A172 (cell line): Measurements from ENCODE around the gene TUBGCP6. TPM values are rescaled to one million over a fixed set of nuclear protein-coding genes. Genes with fewer than 3 reads are reported as not detected.

Experiments
- DNase-seq: peaks from one replicate; pipeline ENCODE4 v3.0.0-alpha.2; 2015; ENCODE audit warnings: low spot score
- total RNA-seq: library from RNA; depleted of rRNA; stranded (reverse); fragments of >200 nt; shearing (Covaris generic); gene quantifications from 2 replicates; pipeline ENCODE4 v1.2.3, GENCODE V29; 2014

TUBGCP6 gene
- total RNA-seq, 1 experiment from 2014 or later, result 10.6 TPM

DNA sequence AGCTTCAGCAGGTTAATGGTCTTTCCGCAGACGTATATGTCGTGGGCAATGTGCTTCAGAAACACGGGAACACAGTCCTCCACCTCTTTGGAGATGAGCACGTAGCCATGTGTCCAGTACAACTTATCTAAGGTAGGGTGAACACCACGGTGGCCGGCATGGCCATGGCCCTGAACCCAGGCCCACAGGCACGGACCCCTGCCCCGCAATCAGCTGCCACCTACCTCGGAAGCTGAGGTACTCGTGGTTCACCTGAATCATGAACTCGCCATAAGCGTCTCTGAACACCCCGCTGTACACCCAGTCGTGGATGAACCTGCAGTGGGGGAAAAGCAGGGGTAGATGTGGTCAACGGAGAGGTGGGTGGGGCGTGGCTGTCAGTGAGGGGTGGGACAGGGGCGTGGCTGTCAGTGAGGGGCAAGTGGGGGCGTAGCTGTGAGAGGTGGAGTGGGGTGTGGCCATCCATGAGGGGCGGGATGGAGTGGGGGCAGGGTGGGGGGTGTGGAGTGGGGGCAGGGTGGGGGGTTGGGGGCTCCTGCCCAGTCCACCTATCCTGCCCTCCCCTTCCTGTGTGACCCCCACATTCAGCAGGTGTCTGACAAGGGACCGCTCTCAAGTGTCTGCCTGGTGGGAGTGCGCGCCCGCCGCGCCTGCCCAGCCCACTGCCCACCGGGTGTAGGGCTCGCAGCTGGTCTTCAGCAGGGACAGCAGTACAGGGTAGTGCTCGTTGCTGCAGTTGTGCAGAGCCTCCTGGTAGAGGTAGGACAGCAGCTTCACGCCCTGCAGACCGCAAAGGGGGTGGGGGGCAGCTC lies 18.6 kb downstream of the TUBGCP6 start:
- no peak for DNase-seq

DNA sequence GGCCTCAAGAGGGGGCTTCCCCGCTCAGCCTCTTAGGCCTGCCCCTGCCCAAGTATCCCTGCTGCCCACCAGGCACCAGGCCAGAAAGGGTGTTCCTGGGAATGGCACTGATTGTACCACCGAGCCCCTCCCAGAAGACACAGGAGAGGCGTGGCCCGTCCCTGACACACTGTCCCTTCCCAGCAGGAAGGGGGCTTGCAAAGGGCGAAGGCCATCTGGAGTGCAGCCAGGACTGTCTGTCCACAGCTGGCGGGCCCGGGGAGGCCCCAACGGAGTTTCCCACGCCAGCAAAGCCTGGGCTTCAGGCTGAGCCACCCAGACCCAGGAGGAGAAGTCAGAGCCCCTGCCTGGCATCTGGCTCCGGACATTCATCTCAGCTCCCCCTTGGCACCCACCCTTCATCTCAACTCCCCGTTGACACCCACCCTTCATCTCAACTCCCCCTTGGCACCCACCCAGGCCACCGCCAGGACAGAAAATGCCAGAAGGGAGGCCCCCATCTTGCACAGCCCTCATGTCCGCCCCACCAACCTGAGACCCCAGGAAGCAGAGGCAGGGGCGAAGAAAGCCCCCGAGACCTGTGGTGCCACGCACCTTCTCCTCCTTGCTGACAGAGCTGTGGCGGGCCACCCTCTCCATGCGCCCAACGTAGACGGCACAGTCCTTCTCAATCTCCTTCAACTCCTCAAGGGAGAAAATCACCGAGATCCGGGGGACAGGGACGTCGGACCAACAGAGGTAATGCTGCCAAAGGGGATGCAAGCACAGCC lies 19.4 kb downstream of the TUBGCP6 start:
- DNase-seq, result no peak

DNA sequence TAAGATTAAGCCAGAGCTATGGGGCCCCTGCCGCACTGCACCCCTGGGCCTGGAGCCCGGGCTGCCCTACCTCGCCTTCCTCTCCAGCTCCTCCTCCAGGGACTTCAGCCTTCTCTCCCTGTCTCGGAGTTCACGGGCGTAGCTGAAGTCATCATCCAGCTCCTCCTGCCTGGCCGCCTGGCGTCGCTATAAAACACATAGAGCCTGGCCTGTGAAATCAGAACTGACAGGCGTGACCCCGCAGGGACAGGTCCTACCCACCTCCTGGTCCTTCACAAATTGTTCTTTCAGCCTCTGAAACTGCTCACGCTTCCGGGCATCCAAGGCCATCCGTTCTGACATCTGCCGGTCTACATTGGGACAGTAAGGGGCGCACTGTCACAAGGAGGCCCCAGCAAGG lies 20.8 kb downstream of the TUBGCP6 start:
- no peak for DNase-seq

DNA sequence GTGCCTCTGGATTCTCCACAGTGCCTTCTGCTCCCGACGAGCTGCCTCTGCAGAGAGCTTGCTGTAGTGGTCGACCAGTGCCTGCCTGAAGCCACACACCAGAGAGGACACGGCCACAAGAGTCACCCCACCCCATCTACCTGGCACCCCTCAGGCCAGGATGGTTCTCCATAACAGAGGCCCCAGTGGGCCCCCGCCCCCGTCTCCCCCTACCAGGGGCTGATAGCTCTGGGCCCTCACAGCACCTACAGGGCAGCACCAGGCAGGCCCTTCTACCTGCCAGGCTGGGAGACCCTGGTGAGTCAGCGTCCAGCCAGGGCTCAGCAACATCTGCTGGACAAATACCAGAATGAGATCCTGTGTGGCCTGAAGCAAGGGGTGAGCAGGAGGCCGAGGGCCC lies 22.3 kb downstream of the TUBGCP6 start:
- DNase-seq, result no peak

DNA sequence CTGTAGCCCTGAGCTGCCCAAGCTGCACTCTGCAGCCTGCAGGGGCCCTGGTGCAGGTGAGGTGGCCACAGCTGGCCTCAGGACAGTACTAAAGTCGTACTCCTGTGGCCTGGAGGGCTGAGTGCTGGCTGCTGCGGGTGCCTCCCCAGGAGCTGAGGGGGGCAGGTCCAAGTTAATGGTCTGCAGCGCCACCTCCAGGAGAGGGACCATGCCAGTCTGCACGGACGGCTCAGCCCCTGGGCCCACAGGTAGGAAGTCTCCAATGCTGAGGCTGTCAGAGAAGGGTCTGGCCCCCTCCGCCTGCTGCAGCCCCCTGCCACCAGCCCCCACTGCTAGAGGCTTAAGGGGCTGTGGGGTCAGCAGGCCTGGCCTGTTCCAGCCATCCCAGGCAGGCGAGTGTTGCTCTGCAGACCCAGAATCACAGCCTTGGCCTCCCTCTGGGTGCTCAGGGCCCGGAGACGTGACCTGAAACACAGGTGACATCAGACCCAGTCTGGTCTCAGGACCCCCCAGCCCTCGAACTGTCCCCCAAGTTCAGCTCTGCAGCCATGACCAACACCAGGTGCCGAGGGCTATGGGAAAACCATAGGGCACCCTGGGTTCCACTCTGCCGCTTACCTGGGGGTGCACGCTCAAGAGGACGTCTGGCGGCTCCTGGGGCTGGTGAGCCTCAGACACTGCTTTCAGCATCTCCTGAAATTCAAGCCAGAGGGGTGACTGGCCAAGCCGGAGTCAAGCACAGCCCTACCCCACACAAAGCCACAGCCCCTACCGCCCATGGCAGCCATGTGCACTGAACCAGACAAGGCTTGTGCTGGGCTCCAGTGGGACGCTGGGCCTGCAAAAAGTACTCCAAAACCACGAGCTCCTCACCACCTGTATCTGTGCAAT lies 23.2 kb downstream of the TUBGCP6 start:
- DNase-seq, result no peak

DNA sequence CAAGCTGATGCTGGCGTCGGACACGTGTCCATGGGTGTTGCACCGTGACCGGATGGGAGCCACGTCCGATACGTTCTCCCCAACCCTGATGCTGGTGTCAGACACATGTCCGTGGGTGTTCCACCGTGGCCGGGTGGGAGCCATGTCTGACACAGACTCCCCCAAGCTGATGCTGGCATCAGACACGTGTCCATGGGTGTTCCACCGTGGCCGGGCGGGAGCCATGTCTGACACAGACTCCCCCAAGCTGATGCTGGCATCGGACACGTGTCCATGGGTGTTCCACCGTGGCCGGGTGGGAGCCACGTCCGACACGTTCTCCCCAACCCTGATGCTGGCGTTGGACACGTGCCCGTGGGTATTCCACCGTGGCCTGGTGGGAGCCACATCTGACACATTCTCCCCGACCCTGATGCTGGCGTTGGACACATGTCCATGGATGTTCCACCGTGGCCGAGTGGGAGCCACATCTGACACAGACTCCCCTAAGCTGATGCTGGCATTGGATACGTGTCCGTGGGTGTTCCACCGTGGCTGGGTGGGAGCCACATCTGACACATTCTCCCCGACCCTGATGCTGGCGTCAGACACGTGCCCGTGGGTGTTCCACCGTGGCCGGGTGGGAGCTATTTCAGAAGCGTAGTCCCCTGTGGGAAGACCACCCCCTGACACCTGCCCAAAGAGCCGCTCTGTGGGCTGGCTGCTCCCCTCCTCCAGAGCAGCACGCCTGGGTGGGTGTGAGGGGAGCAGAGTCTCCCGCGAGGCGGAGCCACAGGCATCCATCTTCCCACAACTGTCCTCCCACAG lies 24.0 kb downstream of the TUBGCP6 start:
- DNase-seq, result no peak

DNA sequence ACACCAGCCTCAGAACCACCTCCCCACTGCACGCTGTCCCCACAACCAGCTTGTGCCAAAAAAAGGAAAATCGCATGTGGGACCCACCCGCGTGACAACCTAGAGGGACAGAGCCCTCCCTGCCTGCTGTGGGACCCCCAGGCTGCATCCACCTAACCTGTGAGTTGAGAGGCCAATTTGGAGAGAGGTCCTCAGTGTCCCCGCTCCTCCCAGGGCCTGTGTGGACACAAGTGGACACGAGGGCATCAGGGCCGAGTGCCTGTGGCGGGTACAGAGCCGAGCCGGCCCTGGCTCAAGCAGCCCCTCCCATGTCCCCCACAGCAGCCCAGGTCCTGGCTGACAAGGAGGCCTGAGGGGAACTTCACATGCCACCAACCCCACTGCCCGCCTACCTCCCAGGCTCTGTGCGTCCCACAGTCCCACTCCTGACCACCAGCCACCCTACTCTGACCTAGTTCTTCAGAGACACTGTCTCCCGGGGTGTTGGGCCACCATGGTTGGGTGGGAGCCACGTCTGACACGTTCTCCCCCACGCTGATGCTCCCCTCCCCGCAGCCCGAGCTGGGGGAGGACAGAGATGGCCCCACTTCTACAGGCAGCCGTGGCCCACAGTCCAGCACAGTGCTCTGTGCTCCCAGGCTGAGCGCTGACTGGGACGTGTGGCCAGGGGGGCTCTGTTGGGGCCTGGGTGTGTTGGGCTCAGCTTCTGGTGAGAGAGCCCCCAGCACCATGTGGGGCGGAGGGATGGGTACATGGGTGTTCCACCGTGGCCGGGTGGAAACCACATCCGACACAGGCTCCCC lies 24.8 kb downstream of the TUBGCP6 start:
- DNase-seq, result no peak

DNA sequence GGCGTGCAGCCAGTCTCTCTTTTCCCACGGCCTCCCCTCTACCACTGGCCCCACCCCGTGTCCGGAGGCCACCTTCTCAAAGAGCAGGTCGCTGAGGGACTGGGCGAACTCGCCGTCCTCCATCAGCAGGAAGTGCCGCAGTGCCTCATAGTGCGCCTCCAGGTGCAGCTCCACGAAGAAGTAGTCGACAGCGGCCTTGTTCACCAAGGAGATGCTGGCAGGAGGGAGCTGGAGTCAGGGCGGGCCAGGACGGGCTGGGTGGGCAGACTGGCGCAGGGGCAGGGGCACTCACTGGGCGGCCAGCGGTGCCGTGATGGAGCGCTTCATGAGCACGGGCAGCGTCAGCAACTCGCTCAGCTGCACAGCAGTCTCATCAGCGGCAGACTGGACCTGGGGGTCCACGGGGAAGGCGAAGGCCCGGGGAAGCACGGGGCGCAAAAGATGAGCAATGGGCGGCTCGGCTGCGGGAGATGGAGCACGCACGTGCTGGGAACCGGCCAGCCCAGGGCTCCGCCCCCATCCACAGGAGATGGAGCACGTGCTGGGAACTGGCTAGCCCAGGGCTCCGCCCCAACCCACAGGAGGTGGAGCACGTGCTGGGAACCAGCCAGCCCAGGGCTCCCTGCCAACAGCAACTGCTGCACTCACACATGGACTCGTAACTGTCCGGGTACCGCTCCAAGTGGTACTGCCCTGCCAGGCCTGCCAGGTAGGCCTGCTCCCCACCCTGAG lies 25.7 kb downstream of the TUBGCP6 start:
- DNase-seq, result peak; percentile 57

DNA sequence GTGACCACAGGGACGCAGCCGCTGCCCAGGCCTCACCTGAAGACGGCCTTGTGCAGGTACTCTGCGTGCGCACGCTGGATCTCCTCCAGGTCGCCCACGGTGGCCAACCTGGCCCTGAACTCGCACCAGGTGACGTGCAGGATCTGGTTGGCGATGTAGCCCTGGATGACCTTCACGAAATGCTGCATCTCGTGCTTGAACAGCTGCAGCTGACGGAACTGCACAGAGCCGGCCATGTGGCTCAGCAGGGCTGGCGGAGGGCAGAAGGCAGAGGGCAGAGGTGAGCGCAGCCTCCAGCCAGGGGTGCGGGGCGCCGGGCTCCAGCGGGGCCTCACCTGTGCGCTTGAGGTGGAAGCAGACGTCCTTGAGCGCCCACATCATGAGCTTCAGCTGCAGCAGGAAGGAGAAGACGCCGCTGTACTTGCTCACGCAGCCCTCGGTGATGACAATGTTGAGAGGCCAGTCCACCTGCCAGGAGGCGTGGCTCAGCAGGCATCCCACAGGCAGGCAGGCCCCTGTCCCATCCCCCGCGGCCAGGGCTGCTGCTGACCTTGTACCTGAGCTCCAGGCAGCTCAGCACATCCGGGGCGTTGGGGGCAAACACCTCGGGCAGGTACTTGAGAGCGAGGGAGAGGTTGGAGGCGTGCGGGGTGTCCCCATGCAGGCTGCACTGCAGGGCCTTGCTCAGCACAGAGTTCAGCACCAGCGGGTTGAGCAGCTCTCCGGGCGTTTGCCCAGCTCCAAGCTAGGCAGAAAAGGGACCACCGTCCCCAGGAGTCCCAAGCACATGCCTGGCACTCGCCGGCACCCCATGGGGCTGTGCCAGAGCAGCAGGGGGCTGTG lies 26.4 kb downstream of the TUBGCP6 start:
- DNase-seq, result no peak

DNA sequence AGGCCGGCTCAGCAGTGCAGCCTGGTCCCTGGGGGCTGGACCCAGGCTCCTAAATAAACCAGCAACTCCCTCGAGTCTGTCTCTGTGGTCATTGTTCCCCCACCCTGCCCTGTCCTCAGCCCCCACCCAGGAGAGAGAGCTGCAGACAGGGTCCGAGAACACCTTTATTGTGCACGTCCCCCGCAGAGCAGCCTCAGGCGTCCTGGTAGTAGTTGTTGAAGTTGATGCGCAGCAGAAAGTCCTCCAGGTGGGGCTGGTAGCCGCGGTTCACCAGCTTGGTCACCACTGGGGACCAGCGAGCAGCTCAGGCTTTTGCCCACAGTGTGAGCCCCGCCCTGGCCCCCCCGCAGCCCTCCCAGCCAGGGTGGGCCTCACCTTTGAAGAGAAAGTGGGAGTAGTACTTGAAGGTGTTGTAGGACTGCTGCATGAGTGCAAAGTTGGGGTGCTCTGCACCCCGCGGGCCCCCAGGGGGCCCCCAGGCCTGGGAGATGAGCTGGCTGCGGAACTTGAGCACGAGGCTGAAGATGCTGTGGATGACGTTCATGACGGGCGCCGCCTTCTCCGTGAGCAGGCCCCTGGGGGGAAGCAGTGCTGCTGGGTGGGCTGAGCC lies 27.2 kb downstream of the TUBGCP6 start:
- DNase-seq, result no peak

DNA sequence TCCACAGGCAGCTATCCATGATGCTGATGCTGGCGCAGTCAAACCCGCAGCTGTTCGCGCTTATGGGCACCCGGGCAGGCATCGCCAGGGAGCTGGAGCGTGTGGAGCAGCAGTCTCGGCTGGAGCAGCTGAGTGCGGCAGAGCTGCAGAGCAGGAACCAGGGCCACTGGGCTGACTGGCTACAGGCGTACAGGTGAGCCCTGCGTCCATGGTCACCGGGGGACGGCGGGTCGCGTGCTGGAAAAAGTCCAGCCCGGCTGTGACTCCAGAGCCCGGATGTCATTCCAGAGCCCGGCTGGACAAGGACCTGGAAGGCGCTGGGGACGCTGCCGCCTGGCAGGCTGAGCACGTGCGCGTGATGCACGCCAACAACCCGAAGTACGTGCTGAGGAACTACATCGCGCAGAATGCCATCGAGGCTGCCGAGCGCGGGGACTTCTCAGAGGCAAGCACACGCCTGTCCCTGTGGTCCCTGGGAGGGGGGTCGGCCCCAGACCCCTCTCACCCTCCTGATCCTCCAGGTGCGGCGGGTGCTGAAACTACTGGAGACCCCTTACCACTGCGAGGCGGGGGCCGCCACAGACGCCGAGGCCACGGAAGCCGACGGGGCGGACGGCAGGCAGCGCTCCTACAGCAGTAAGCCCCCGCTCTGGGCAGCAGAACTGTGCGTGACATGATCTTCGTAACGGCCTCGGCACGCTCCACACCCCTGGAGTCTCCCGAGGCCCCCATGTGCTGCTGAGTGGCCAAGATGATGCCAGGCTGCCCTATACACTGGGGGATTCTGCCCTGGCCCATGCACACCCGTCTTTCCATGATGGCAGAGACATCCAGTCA lies 27.9 kb downstream of the TUBGCP6 start:
- no peak for DNase-seq

DNA sequence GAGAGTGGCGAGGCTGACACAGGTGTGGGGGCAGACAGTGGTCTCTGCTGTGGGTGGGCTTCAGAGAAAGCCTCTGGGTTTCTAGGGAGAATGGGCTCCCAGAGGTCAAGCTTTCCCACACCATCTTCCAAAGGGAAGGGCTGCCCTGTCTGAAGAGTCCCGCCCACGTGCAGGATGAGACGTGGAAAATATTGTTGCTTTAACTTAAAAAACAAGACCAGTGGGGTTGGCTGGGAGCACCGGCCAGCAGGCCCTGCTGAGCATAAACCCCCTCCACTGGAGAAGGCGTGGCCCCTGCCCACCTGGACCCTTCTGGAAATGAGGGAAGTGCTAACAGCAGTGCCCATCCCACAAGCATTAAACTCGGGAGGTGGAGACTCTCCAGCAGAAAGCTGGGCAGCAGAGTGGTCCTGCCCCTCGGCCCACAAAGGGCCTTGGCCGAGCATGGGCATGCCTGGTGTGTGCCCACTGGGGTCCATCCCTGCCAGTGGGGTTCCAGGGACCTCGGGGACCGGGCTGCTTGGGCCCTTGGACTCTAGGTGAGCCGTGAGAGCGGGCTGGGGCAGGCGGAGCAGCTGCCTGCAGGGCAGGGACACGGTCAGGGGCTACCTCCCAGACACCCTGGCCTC lies 28.7 kb downstream of the TUBGCP6 start:
- DNase-seq, result no peak

DNA sequence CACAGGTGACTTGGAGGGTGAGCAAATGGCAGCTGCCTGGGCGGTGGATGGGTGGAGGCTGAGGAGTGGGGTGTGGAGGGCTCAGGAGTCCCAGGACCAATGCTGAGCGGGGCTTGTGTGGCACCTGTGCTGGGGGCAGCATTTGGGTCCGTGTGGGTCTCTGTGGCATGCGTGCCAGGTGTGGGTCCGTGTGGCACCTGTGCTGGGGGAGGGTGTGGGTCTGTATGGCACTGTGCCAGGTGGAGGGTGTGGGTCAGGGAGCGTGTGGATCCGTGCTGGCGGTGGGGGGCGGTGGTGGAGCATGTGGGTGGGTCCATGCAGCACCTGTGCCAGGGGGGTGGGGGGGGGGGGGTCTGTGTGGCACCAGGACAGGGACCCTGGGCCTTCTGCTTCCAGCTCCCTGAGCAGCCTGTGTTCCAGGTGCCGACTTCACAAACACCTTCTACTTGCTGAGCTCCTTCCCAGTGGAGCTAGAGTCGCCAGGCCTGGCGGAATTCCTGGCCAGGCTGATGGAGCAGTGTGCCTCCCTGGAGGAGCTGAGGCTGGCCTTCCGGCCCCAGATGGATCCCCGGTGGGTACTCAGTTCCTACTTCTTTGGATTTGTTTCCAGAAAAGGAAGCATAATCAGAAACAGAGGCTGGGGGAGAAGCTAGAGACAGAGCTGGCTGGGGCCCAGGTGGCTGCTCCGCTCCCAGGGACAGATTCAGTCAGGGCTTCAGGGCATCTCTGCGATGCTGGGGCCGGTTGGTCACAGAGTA lies 29.3 kb downstream of the TUBGCP6 start:
- DNase-seq, result no peak

DNA sequence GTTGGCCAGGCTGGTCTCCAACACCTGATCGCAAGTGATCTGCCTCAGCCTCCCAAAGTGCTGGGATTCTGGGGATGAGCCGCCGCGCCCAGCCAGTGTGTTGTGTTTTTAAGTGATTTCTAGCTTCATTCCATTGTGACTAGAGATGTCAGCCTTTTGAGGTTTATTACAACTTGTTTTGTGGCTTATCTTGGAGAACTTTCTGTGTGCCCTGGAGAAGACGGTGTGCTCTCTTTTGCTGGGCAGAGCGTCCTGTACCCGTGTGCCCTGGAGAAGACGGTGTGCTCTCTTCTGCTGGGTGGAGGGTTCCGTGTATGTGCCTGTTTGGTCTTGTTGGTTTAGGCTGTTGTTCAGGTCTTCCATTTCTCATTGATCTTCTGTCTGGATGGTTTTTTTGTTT lies 31.6 kb downstream of the TUBGCP6 start:
- DNase-seq, result no peak

DNA sequence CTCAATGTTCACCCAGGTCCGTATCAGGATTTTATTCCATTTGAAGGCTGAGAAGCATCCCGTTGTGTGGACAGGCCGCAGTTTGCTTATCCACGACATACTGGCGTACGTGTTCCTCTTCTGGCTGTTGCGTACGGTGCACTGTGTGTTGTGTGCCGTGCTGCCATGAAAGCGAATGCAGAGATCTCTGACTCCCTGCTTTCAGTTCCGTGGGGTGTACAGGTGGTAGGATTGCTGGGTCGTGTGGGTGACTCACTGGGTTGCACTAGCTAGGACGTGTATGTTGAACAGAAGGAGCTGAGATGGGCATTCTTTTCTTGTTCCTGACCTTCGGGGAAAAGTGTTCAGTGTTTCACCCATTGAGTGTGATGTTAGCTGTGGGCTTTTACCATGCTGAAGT lies 33.7 kb downstream of the TUBGCP6 start:
- no peak for DNase-seq
